ENCODE data around the gene OR10A5. TPM values are rescaled to one million over a fixed set of nuclear protein-coding genes. Genes with fewer than 3 reads are reported as not detected.
A peak's percentile ranks its signal among the peaks of the same experiment; 100 is the strongest.
"Not testable (repeated sequence)": the region's sequence is repeated elsewhere in the genome, so short reads cannot be mapped to it uniquely, and the experiment has no call there.

The OR10A5 gene
- total and polyA plus RNA-seq, 2 of the 13 experiments (the other 11 are each of a cell fraction or from before 2014, with no cell fraction given): not detected

DNA sequence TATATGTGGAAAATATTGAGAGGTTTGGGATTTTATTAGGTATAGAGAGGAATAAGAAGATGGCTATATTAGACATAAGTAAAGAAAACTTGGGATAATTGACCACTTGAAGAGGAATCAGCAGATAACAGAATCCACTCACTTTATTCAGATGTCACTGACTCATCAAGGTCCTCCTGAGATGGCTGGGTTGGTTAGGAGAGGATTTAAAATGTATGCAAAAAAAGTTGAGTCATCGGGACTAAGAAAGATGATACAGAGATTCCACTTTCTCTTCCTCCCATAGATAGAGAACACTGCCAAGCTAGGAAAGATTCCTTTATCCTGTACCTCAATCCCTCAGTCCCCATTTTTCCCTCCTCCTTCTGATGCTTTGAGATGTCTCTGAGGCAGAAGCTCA lies 46.1 kb upstream of the OR10A5 start, which contains the start of gene OR6A2 (continued):
- TF ChIP-seq, protein P1, sequence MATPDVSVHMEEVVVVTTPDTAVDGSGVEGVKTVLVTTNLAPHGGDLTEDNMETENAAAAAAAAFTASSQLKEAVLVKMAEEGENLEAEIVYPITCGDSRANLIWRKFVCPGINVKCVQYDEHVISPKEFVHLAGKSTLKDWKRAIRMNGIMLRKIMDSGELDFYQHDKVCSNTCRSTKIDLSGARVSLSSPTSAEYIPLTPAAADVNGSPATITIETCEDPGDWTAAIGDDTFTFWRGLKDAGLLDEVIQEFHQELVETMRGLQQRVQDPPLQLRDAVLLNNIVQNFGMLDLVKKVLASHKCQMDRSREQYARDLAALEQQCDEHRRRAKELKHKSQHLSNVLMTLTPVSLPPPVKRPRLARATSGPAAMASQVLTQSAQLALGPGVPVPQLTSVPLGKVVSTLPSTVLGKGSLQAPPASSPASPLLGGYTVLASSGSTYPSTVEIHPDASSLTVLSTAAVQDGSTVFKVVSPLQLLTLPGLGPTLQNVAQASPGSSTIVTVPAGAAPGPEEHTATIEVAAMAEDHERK (CRISPR knock-in tag; IDR thresholded peaks at IDR 0.05; ENCODE audit: low read depth): no peak

DNA sequence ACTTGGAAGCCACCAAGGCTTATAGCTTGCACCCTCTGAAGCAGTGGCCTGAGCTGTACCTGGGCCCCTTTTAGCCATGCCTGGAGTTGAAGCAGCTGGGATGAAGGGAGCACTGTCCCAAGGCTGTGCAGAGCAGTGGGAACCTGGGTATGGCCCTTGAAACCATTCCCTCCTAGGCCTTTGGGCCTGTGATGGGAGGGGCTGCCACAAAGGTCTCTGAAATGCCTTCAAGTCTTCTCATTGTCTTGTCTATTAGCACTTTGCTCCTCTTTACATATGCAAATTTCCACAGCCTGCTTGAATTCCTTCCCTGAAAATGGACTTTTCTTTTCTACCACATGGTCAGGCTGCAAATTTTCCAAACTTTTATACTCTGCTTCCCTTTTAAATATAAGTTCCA lies 44.4 kb upstream of the OR10A5 start:
- FAIRE-seq; H3K36me3 ChIP-seq (replicated peaks in 1 of 2; ENCODE audit: control insufficient read depth in 1 of 2, insufficient read depth in 2 of 2, low read length in 2 of 2); H3K4me1 ChIP-seq (ENCODE audit: insufficient read depth, low read length); ATAC-seq; in situ Hi-C loops (cut with HindIII; ENCODE audit: extremely low pct_ligation_motif_present, low pct_unique_long_range_greater_than_20kb); BruUV-seq (replicated peaks); CTCF ChIA-PET (ENCODE audit: low intra/inter-chr PET ratio, low total read pairs); H3K79me2 ChIP-seq (ENCODE audit: insufficient read depth, low read length); H2AFZ ChIP-seq (ENCODE audit: low read length); H3K27ac ChIP-seq (ENCODE audit: extremely low read length, insufficient read depth, low read length); H3K9me3 ChIP-seq (ENCODE audit: low read length); POLR2A ChIA-PET; DNase-seq (ENCODE audit: low spot score); H3K4me2 ChIP-seq (ENCODE audit: low read depth, low read length); H3K4me3 ChIP-seq (replicated peaks in 1 of 3; ENCODE audit: insufficient read depth in 1 of 3, low read depth in 2 of 3, low read length in 3 of 3); H3K27me3 ChIP-seq (ENCODE audit: control insufficient read depth in 1 of 2, insufficient read depth in 2 of 2, low read length in 2 of 2); intact Hi-C loops (cut with micrococcal nuclease; ENCODE audit: unreplicated experiment); H4K20me1 ChIP-seq (ENCODE audit: insufficient read depth, low read length); H3K9ac ChIP-seq (ENCODE audit: insufficient read depth, low read depth, low read length): not testable (repeated sequence)

DNA sequence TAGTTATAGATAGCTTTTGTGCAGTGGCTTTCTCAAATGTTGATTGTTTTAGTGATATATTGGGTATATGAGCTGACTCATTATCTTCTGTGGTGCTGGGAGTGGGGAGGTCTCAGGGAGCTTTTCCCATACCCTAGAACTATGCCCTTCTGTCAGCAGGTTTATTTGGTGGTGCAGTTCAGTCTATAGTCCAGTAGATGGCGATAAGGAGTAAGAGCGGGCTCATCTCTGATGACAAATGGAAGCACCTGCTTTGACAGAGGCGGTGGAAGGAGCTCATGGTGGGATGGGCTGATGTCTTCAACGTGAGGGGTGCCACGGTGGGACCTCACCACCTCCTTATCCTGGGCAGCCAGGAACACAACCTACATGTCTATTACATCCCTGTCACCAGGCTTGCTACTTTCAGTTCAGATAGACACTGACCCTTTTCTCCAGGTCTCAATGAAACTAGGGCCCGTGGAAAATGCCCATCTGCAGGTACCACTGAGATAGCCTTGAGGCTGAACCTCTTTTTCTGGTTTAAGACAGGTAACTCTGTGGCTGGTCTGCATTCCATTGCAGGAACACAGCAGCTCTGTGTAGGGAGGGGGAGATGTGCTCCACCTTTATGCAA lies 33.0 kb upstream of the OR10A5 start:
- no peaks in the 10 kb centered on the region for H3K4me1 ChIP-seq (ENCODE audit: insufficient read depth, low read length)
- intact Hi-C loops (cut with micrococcal nuclease; ENCODE audit: unreplicated experiment) (no loop called here), in situ Hi-C loops (cut with HindIII; ENCODE audit: extremely low pct_ligation_motif_present, low pct_unique_long_range_greater_than_20kb) (no loop called here)
- H3K9me3 ChIP-seq (ENCODE audit: low read length): no peaks in the 10 kb centered on the region
- no peak overlapping the region for H3K4me3 ChIP-seq (replicated peaks in 1 of 3; ENCODE audit: insufficient read depth in 1 of 3, low read depth in 2 of 3, low read length in 3 of 3)
- no peak overlapping the region for H2AFZ ChIP-seq (ENCODE audit: low read length)
- ATAC-seq: peak; percentile 87
- TF ChIP-seq SMC3 (IDR thresholded peaks at IDR 0.05; ENCODE audit: low read length) (peak; percentile 47; the same call in 1 of the 2 replicates), STAG1 (CRISPR knock-in tag; IDR thresholded peaks at IDR 0.05) (peak; percentile 56)
- TF ChIP-seq, protein P2, sequence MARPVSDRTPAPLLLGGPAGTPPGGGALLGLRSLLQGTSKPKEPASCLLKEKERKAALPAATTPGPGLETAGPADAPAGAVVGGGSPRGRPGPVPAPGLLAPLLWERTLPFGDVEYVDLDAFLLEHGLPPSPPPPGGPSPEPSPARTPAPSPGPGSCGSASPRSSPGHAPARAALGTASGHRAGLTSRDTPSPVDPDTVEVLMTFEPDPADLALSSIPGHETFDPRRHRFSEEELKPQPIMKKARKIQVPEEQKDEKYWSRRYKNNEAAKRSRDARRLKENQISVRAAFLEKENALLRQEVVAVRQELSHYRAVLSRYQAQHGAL (CRISPR knock-in tag; IDR thresholded peaks at IDR 0.05; ENCODE audit: not compliant biosample characterization): no peak
- TF ChIP-seq, protein P3, sequence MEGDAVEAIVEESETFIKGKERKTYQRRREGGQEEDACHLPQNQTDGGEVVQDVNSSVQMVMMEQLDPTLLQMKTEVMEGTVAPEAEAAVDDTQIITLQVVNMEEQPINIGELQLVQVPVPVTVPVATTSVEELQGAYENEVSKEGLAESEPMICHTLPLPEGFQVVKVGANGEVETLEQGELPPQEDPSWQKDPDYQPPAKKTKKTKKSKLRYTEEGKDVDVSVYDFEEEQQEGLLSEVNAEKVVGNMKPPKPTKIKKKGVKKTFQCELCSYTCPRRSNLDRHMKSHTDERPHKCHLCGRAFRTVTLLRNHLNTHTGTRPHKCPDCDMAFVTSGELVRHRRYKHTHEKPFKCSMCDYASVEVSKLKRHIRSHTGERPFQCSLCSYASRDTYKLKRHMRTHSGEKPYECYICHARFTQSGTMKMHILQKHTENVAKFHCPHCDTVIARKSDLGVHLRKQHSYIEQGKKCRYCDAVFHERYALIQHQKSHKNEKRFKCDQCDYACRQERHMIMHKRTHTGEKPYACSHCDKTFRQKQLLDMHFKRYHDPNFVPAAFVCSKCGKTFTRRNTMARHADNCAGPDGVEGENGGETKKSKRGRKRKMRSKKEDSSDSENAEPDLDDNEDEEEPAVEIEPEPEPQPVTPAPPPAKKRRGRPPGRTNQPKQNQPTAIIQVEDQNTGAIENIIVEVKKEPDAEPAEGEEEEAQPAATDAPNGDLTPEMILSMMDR (CRISPR knock-in tag; IDR thresholded peaks at IDR 0.05): peak; percentile 81
- peak; percentile 48 for DNase-seq (ENCODE audit: low spot score)
- peak; percentile 12 for FAIRE-seq
- POLR2A ChIA-PET: no interaction called here
- H4K20me1 ChIP-seq (ENCODE audit: insufficient read depth, low read length): no peaks in the 10 kb centered on the region
- H3K36me3 ChIP-seq (replicated peaks in 1 of 2; ENCODE audit: control insufficient read depth in 1 of 2, insufficient read depth in 2 of 2, low read length in 2 of 2): no peaks in the 10 kb centered on the region
- no peaks in the 10 kb centered on the region; a peak in 1 of 5 replicates for H3K27me3 ChIP-seq (ENCODE audit: control insufficient read depth in 1 of 2, insufficient read depth in 2 of 2, low read length in 2 of 2)
- 0% methylated on average over 2 of the region's 6 CpGs for WGBS (ENCODE audit: low lambda C conversion rate)
- CTCF ChIA-PET (ENCODE audit: low intra/inter-chr PET ratio, low total read pairs): no interaction called here
- H3K79me2 ChIP-seq (ENCODE audit: insufficient read depth, low read length): no peaks in the 10 kb centered on the region
- no TSS peak for BruUV-seq (replicated peaks)
- H3K4me2 ChIP-seq (ENCODE audit: low read depth, low read length): no peak overlapping the region
- H3K27ac ChIP-seq (ENCODE audit: extremely low read length, insufficient read depth, low read length): no peak overlapping the region
- no peak overlapping the region for H3K9ac ChIP-seq (ENCODE audit: insufficient read depth, low read depth, low read length)

Data from HepG2 (cell line).